Glutamatergic neuron (in vitro differentiated cells): ENCODE results near the gene PURA. TPM values are rescaled to one million over a fixed set of nuclear protein-coding genes. Genes with fewer than 3 reads are reported as not detected.

Experiments
- DNase-seq: peaks from one replicate; pipeline ENCODE4 v3.0.0; 2022
- H3K27ac Mint-ChIP-seq: one replicate; pipeline ENCODE4 v1.8.0; 2020; ENCODE audit warnings: mild to moderate bottlenecking, mixed read lengths, inconsistent platforms; ENCODE audit not compliant: unreplicated experiment
- H3K27me3 Mint-ChIP-seq: one replicate; pipeline ENCODE4 v1.8.0; 2020; ENCODE audit warnings: mild to moderate bottlenecking, moderate library complexity, mixed read lengths, inconsistent platforms; ENCODE audit not compliant: unreplicated experiment
- H3K36me3 Mint-ChIP-seq: one replicate; pipeline ENCODE4 v1.8.0; 2020; ENCODE audit warnings: mild to moderate bottlenecking, mixed read lengths, inconsistent platforms; ENCODE audit not compliant: unreplicated experiment
- H3K4me1 Mint-ChIP-seq: one replicate; pipeline ENCODE4 v1.8.0; 2020; ENCODE audit warnings: mild to moderate bottlenecking, low read depth, mixed read lengths, inconsistent platforms; ENCODE audit not compliant: unreplicated experiment
- H3K4me3 Mint-ChIP-seq: one replicate; pipeline ENCODE4 v1.8.0; 2020; ENCODE audit warnings: mild to moderate bottlenecking, mixed read lengths, inconsistent platforms; ENCODE audit not compliant: unreplicated experiment
- H3K9me3 Mint-ChIP-seq: one replicate; pipeline ENCODE4 v1.8.0; 2020; ENCODE audit warnings: mild to moderate bottlenecking, moderate library complexity, mixed read lengths, inconsistent platforms; ENCODE audit not compliant: unreplicated experiment
- CTCF ChIP-seq: fragments of 200-600 bp; sonication (generic); IDR thresholded peaks from one replicate; pipeline ENCODE4 v1.5.0; 2021; ENCODE audit not compliant: partially characterized antibody, unreplicated experiment
- total RNA-seq: library from RNA; stranded (reverse); fragmentation: NEBNext Ultra II Directional; extraction: Animal tissue kit (Norgen Biotek cat#: 25700); gene quantifications from one replicate; pipeline ENCODE4 v1.2.1, GENCODE V29; 2021; ENCODE audit not compliant: unreplicated experiment

Gene PURA
- total RNA-seq, 1 donor from 2014 or later = 4.1 TPM

GRCh38 chr5:140076788-140077187, 37.1 kb upstream of the PURA start:
- no peaks in the 10 kb centered on the region for H3K36me3 Mint-ChIP-seq
- H3K4me3 Mint-ChIP-seq = no peak overlapping the region
- no peaks in the 10 kb centered on the region for H3K4me1 Mint-ChIP-seq
- H3K27ac Mint-ChIP-seq = no peak overlapping the region
- H3K27me3 Mint-ChIP-seq = no peaks in the 10 kb centered on the region
- DNase-seq = no peak
- no peak for TF ChIP-seq CTCF
- no peaks in the 10 kb centered on the region for H3K9me3 Mint-ChIP-seq

DNA sequence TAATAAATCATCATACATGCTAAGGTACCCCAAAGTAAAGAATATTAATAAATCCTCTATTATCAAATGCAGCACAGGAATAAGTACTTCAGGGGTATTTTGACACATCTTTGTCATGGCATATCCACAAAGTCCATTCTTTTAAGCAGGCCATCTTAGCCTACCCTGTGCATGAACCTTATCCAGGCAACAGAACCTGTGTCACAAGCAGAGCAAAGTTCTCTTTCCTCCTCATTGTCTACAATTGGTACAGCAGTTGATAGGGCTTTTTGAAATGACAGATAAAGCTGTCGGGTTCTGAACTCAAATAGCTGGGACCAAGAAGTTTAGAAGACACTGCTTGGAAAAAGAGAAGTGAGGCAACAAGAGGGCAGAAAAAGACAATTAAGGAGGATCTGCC, 30.8 kb upstream of the PURA start:
- Mint-ChIP-seq H3K4me3 (no peak overlapping the region), H3K4me1 (no peaks in the 10 kb centered on the region), H3K36me3 (no peaks in the 10 kb centered on the region), H3K27me3 (no peaks in the 10 kb centered on the region), H3K27ac (no peak overlapping the region), H3K9me3 (no peaks in the 10 kb centered on the region)
- no peak for DNase-seq
- no peak for TF ChIP-seq CTCF

GRCh38 chr5:140083650-140084049, 30.3 kb upstream of the PURA start:
- no peaks in the 10 kb centered on the region for H3K27me3 Mint-ChIP-seq
- no peak overlapping the region for H3K4me3 Mint-ChIP-seq
- no peak for DNase-seq
- no peak overlapping the region for H3K27ac Mint-ChIP-seq
- H3K9me3 Mint-ChIP-seq = no peaks in the 10 kb centered on the region
- no peaks in the 10 kb centered on the region for H3K4me1 Mint-ChIP-seq
- no peaks in the 10 kb centered on the region for H3K36me3 Mint-ChIP-seq
- no peak for TF ChIP-seq CTCF

DNA sequence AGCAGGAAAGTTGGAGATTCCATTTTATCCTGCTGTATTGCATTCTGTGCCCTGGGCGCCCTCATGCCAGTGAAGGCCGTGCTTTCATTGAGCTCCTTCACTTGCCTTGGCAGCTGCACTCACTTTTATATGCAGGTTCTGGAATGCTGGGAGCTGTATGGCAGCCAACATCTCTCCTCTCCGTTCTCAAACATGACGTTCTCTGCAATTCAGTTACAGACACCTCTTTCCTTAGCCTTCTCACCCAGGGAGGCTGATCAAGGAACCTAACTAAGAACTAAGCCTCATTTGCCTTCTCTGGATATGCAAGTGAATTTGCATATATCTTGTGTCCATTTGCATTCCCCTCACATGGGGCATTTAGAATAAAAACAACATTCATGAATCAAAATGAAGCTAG, 29.4 kb upstream of the PURA start:
- H3K36me3 Mint-ChIP-seq = peaks cover 6% of the 10 kb centered on the region
- H3K27ac Mint-ChIP-seq = no peak overlapping the region
- H3K27me3 Mint-ChIP-seq = no peaks in the 10 kb centered on the region
- DNase-seq = no peak
- no peak for TF ChIP-seq CTCF
- no peak overlapping the region for H3K4me3 Mint-ChIP-seq
- no peaks in the 10 kb centered on the region for H3K4me1 Mint-ChIP-seq
- no peaks in the 10 kb centered on the region for H3K9me3 Mint-ChIP-seq

DNA sequence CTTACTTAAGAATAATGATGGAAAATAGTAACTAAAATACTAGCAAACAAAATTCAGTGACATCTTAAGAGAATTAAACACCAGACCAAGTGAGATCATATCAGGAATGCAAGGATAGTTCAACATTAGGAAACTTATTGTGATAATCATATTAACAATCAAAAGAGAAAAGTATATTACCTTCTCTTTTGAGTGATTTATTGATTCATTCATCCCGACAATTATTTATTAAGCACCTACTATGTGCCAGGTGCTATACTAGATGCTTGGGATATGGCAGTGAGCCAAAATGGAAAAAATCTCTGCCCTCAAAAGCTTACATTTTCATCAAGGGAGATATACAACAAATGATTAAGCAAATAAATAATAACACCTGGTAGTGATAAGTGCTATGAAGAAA, 23.7 kb upstream of the PURA start:
- peaks cover 2% of the 10 kb centered on the region for H3K9me3 Mint-ChIP-seq
- TF ChIP-seq CTCF = no peak
- no peaks in the 10 kb centered on the region for H3K27me3 Mint-ChIP-seq
- H3K4me3 Mint-ChIP-seq = no peak overlapping the region
- peaks cover 7% of the 10 kb centered on the region for H3K36me3 Mint-ChIP-seq
- no peak overlapping the region for H3K27ac Mint-ChIP-seq
- H3K4me1 Mint-ChIP-seq = no peaks in the 10 kb centered on the region
- DNase-seq = no peak
